Liver (tissue), 9 donors: ENCODE data around the gene MAGIX. TPM values are rescaled to one million over a fixed set of nuclear protein-coding genes. Genes with fewer than 3 reads are reported as not detected.

Source experiments
- DNase-seq: peaks from one replicate; pipeline ENCODE4 v3.0.0-alpha.2; 2017; ENCODE audit warnings: low spot score
- H3K27ac ChIP-seq, 2 donors: one replicate each; pipeline ENCODE4 v1.7.0; 2013; ENCODE audit warnings: inconsistent platforms in 2 of 2, low read length in 2 of 2, control low read depth in 1 of 2, low read depth in 1 of 2, mild to moderate bottlenecking in 1 of 2
- H3K27me3 ChIP-seq, 4 donors: one replicate each; pipeline versions ENCODE4 v1.6.1 to v1.7.0; 2013; ENCODE audit warnings: low read length in 3 of 4, inconsistent platforms in 1 of 4, mild to moderate bottlenecking in 1 of 4, moderate library complexity in 1 of 4; ENCODE audit not compliant: control insufficient read depth in 4 of 4, insufficient read depth in 4 of 4
- H3K36me3 ChIP-seq, 4 donors: one replicate each; pipeline versions ENCODE4 v1.6.1 to v1.7.0; 2013; ENCODE audit warnings: low read length in 3 of 4, mild to moderate bottlenecking in 3 of 4, low read depth in 1 of 4, moderate library complexity in 1 of 4; ENCODE audit not compliant: control insufficient read depth in 4 of 4, insufficient read depth in 3 of 4
- H3K4me1 ChIP-seq, 4 donors: one replicate each; pipeline versions ENCODE4 v1.6.1 to v1.7.0; 2013; ENCODE audit warnings: low read length in 3 of 4, mild to moderate bottlenecking in 3 of 4, moderate library complexity in 1 of 4; ENCODE audit not compliant: control insufficient read depth in 4 of 4, insufficient read depth in 4 of 4
- H3K4me3 ChIP-seq, 3 donors: one replicate each; pipeline versions ENCODE4 v1.6.1 to v1.7.0; 2013; ENCODE audit warnings: low read length in 3 of 3, control low read depth in 1 of 3, low read depth in 1 of 3, mild to moderate bottlenecking in 1 of 3
- H3K9ac ChIP-seq, 2 donors: one replicate each; pipeline ENCODE4 v1.7.0; 2013; ENCODE audit warnings: low read length in 2 of 2, mild to moderate bottlenecking in 2 of 2, moderate library complexity in 2 of 2, control low read depth in 1 of 2, low read depth in 1 of 2
- H3K9me3 ChIP-seq, 4 donors: one replicate each; pipeline versions ENCODE4 v1.6.1 to v1.7.0; 2013; ENCODE audit warnings: low read length in 3 of 4; ENCODE audit not compliant: control insufficient read depth in 4 of 4
- EGR1 ChIP-seq, 2 donors: IDR thresholded peaks; 2 replicates each; pipeline ENCODE4 v1.6.1; 2016 to 2018; ENCODE audit warnings: antibody characterized with exemption in 2 of 2, low read depth in 2 of 2
- FOXA1 ChIP-seq: IDR thresholded peaks from 2 replicates; pipeline ENCODE4 v1.6.1; 2016; ENCODE audit warnings: antibody characterized with exemption
- FOXA2 ChIP-seq: IDR thresholded peaks from 2 replicates; pipeline ENCODE4 v1.6.1; 2016; ENCODE audit warnings: antibody characterized with exemption
- GABPA ChIP-seq, 2 donors: IDR thresholded peaks in 1 of 2; conservative IDR thresholded peaks in 1 of 2; 2 replicates each; pipeline ENCODE4 v1.6.1; 2016; ENCODE audit warnings: antibody characterized with exemption in 2 of 2, mild to moderate bottlenecking in 1 of 2, moderate library complexity in 1 of 2
- HNF4A ChIP-seq, 2 donors: conservative IDR thresholded peaks; 2 replicates each; pipeline ENCODE4 v1.6.1; 2016; ENCODE audit warnings: antibody characterized with exemption in 2 of 2, mild to moderate bottlenecking in 2 of 2
- HNF4G ChIP-seq: IDR thresholded peaks from 2 replicates; pipeline ENCODE4 v1.6.1; 2016; ENCODE audit warnings: antibody characterized with exemption
- JUND ChIP-seq, 2 donors: IDR thresholded peaks; 2 replicates each; pipeline ENCODE4 v1.6.1; 2016; ENCODE audit warnings: antibody characterized with exemption in 2 of 2
- NR2F2 ChIP-seq: IDR thresholded peaks from 2 replicates; pipeline ENCODE4 v1.6.1; 2016; ENCODE audit warnings: antibody characterized with exemption
- RAD21 ChIP-seq, 2 donors: IDR thresholded peaks; 2 replicates each; pipeline ENCODE4 v1.6.1; 2016; ENCODE audit warnings: antibody characterized with exemption in 2 of 2, mild to moderate bottlenecking in 2 of 2
- RXRA ChIP-seq, 2 donors: IDR thresholded peaks; 2 replicates each; pipeline ENCODE4 v1.6.1; 2017 to 2018; ENCODE audit warnings: antibody characterized with exemption in 2 of 2, mild to moderate bottlenecking in 1 of 2
- SP1 ChIP-seq: IDR thresholded peaks from 2 replicates; pipeline ENCODE4 v1.6.1; 2018; ENCODE audit warnings: antibody characterized with exemption, mild to moderate bottlenecking
- TAF1 ChIP-seq: conservative IDR thresholded peaks from 2 replicates; pipeline ENCODE4 v1.6.1; 2016; ENCODE audit warnings: antibody characterized with exemption, mild to moderate bottlenecking
- YY1 ChIP-seq: IDR thresholded peaks from 2 replicates; pipeline ENCODE4 v1.6.1; 2016; ENCODE audit warnings: antibody characterized with exemption, mild to moderate bottlenecking
- WGBS: extraction: QIAGEN DNeasy Blood & Tissue Kit; methylation state at CpG from one replicate; pipeline ENCODE4 v1.1.7; 2013; 5-methylcytosine and 5-hydroxymethylcytosine counted together
- polyA plus RNA-seq, 2 donors: library from polyadenylated mRNA; stranded (reverse) in 1 of 2; unstranded in 1 of 2; fragments of 200-250 nt in 1 of 2; fragments of >200 nt in 1 of 2; fragmentation: Nextera tagmentation in 1 of 2; extraction: Ambion mirVana in 1 of 2; gene quantifications; one replicate each; pipeline versions ENCODE4 v1.2.1 to v1.2.3, GENCODE V29; 2013 to 2015
- total RNA-seq, 2 donors: library from RNA; depleted of rRNA; stranded (reverse); fragments of >200 nt; gene quantifications; one replicate each; pipeline ENCODE4 v1.2.3, GENCODE V29; 2014
- TF ChIP-seq, protein P1 (sequence below): IDR thresholded peaks from 2 replicates; pipeline ENCODE4 v1.6.1; 2016; ENCODE audit warnings: antibody characterized with exemption
- TF ChIP-seq, protein P2 (sequence below): IDR thresholded peaks from 2 replicates; pipeline ENCODE4 v1.6.1; 2016; ENCODE audit warnings: antibody characterized with exemption, mild to moderate bottlenecking
- TF ChIP-seq, protein P3 (sequence below): fragments of 150-350 bp; IDR thresholded peaks from 2 replicates; pipeline ENCODE4 v1.5.1; 2017; ENCODE audit warnings: improper control_type of control experiment, low read depth, low read length; ENCODE audit not compliant: missing input control
- TF ChIP-seq, protein P4 (sequence below): IDR thresholded peaks from 2 replicates; pipeline ENCODE4 v1.6.1; 2016; ENCODE audit warnings: antibody characterized with exemption
- TF ChIP-seq, protein P5 (sequence below): IDR thresholded peaks from 2 replicates; pipeline ENCODE4 v1.6.1; 2016; ENCODE audit warnings: antibody characterized with exemption
- donor health status: healthy.
- donor health status: healthy.
- donor health status: healthy.
- donor health status: healthy.
- donor health status: healthy.

The MAGIX gene
- total and polyA plus RNA-seq, 4 donors = 2.9 to 10.8 (median 7.9) TPM

DNA sequence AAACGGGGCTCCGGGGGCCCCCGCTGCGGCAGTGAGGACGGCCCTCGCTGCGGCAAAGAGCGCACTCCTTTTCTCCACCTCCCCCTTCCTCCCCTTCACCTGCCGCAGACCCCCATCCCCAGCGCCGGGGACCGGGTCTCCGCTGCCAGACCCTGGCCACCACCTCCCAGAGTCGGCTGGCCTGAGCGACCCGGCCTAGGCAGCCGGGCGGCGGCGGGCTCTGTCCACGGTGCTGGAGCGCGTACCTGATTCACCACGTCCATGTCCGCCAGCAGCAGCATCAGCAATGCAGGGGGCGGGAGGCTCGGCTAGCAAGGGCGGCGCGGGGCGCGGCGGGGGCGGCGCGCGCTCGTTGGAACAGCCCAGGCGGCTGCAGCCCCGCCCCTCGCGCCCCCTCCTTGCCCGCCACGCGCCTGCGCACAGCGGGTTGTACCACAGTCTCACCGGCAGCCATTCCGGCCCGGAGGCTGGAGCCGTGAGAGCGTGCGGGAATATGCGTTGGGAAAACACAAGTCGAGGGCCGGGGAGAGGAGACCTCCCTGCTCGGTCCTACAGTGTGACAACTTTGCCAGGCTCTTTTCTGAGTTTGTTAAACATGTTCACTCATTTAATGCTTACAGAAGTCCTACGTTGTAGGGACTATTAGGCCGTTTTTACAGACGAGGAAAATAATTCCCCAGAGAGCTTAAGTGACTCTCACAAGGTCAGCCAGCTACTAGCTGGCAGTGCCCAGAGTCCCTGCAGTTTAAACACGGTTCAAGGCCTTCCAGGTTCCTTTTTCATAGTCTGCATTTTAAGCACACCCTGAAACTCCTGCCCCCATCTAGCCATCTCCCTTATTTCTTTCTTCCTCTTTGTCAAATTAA is 37.6 kb downstream of the MAGIX start, which contains the start of gene SYP:
TSS of gene SYP (minus strand) at position 288 of the 866 bp plus-strand sequence. CDS start at position 281, 7 bp downstream.
- peak within 1 kb of the TSS in 2 of 3 donors; percentile 24 to 27 for H3K4me3 ChIP-seq
- no peaks in the 10 kb centered on the region for H3K36me3 ChIP-seq
- peak; percentile 85 for DNase-seq
- peaks cover 0 to 4% (median 2%) of the 10 kb centered on the region in 4 donors for H3K4me1 ChIP-seq
- TF ChIP-seq JUND (IDR thresholded peaks at IDR 0.05) (no peak), SP1 (no peak), NR2F2 (no peak), FOXA1 (no peak), EGR1 (IDR thresholded peaks at IDR 0.05; ENCODE audit: low read depth in 2 of 2) (no peak), HNF4G (no peak), RAD21 (IDR thresholded peaks at IDR 0.05) (peak in 1 of 2 donors; percentile 21), RXRA (IDR thresholded peaks at IDR 0.05) (no peak), HNF4A (conservative IDR thresholded peaks at IDR 0.05) (no peak), TAF1 (no peak), FOXA2 (no peak), GABPA (IDR thresholded peaks at IDR 0.05 in 1 of 2, conservative IDR thresholded peaks at IDR 0.05 in 1 of 2) (no peak), YY1 (peak; percentile 87)
- TF ChIP-seq, protein P1, sequence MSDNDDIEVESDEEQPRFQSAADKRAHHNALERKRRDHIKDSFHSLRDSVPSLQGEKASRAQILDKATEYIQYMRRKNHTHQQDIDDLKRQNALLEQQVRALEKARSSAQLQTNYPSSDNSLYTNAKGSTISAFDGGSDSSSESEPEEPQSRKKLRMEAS = no peak
- TF ChIP-seq, protein P2, sequence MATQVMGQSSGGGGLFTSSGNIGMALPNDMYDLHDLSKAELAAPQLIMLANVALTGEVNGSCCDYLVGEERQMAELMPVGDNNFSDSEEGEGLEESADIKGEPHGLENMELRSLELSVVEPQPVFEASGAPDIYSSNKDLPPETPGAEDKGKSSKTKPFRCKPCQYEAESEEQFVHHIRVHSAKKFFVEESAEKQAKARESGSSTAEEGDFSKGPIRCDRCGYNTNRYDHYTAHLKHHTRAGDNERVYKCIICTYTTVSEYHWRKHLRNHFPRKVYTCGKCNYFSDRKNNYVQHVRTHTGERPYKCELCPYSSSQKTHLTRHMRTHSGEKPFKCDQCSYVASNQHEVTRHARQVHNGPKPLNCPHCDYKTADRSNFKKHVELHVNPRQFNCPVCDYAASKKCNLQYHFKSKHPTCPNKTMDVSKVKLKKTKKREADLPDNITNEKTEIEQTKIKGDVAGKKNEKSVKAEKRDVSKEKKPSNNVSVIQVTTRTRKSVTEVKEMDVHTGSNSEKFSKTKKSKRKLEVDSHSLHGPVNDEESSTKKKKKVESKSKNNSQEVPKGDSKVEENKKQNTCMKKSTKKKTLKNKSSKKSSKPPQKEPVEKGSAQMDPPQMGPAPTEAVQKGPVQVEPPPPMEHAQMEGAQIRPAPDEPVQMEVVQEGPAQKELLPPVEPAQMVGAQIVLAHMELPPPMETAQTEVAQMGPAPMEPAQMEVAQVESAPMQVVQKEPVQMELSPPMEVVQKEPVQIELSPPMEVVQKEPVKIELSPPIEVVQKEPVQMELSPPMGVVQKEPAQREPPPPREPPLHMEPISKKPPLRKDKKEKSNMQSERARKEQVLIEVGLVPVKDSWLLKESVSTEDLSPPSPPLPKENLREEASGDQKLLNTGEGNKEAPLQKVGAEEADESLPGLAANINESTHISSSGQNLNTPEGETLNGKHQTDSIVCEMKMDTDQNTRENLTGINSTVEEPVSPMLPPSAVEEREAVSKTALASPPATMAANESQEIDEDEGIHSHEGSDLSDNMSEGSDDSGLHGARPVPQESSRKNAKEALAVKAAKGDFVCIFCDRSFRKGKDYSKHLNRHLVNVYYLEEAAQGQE = peak; percentile 98
- TF ChIP-seq, protein P3, sequence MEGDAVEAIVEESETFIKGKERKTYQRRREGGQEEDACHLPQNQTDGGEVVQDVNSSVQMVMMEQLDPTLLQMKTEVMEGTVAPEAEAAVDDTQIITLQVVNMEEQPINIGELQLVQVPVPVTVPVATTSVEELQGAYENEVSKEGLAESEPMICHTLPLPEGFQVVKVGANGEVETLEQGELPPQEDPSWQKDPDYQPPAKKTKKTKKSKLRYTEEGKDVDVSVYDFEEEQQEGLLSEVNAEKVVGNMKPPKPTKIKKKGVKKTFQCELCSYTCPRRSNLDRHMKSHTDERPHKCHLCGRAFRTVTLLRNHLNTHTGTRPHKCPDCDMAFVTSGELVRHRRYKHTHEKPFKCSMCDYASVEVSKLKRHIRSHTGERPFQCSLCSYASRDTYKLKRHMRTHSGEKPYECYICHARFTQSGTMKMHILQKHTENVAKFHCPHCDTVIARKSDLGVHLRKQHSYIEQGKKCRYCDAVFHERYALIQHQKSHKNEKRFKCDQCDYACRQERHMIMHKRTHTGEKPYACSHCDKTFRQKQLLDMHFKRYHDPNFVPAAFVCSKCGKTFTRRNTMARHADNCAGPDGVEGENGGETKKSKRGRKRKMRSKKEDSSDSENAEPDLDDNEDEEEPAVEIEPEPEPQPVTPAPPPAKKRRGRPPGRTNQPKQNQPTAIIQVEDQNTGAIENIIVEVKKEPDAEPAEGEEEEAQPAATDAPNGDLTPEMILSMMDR = no peak
- TF ChIP-seq, protein P4, sequence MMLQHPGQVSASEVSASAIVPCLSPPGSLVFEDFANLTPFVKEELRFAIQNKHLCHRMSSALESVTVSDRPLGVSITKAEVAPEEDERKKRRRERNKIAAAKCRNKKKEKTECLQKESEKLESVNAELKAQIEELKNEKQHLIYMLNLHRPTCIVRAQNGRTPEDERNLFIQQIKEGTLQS = no peak
- TF ChIP-seq, protein P5, sequence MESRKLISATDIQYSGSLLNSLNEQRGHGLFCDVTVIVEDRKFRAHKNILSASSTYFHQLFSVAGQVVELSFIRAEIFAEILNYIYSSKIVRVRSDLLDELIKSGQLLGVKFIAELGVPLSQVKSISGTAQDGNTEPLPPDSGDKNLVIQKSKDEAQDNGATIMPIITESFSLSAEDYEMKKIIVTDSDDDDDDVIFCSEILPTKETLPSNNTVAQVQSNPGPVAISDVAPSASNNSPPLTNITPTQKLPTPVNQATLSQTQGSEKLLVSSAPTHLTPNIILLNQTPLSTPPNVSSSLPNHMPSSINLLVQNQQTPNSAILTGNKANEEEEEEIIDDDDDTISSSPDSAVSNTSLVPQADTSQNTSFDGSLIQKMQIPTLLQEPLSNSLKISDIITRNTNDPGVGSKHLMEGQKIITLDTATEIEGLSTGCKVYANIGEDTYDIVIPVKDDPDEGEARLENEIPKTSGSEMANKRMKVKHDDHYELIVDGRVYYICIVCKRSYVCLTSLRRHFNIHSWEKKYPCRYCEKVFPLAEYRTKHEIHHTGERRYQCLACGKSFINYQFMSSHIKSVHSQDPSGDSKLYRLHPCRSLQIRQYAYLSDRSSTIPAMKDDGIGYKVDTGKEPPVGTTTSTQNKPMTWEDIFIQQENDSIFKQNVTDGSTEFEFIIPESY = no peak
- WGBS = 2% methylated on average over 61 of the region's 61 CpGs
- H3K9me3 ChIP-seq = no peaks in the 10 kb centered on the region
- no peaks in the 10 kb centered on the region for H3K27me3 ChIP-seq
- no peak within 1 kb of the TSS for H3K27ac ChIP-seq
- no peak within 1 kb of the TSS for H3K9ac ChIP-seq
